Caki2 (cell line): ENCODE results near the gene SLC2A8. TPM values are rescaled to one million over a fixed set of nuclear protein-coding genes. Genes with fewer than 3 reads are reported as not detected.

Source experiments
- DNase-seq: peaks from one replicate; pipeline ENCODE4 v3.0.0-alpha.2; 2015; ENCODE audit warnings: low read depth
- in situ Hi-C: cut with HindIII; loops from 2 replicates; pipeline ENCODE4 v1.10.0; 2016; ENCODE audit warnings: low sequenced_read_pairs, low pct_unique_long_range_greater_than_20kb, mixed read lengths
- total RNA-seq: library from RNA; depleted of rRNA; stranded (reverse); fragments of >200 nt; shearing (Covaris generic); gene quantifications from 2 replicates; pipeline ENCODE4 v1.2.3, GENCODE V29; 2014; ENCODE audit warnings: low replicate concordance

Gene SLC2A8
- total RNA-seq, 1 experiment from 2014 or later: 13.0 TPM

DNA sequence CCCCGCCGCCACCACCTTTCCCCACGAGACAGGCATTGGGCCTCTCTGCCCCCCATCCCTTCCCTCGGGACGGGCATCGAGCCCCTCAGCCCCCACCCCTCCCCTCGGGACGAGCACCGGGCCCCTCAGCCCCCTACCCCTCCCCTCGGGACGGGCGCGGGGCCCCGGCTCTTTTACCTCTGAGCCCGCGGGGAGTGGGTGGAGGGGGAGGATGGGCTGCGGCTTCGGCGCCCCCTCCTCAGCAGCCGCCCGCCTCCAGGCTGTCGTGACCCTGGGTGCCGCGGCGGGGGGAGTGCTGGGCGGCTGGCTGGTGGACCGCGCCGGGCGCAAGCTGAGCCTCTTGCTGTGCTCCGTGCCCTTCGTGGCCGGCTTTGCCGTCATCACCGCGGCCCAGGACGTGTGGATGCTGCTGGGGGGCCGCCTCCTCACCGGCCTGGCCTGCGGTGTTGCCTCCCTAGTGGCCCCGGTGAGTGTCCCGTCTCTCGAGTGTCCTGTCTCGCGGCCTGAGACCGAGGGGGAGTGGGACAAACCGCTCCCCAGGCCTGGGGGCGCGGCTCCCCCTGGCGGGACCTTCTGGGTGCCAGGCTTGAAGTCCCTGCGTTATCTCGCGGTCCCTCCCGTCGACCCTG is 791 bp downstream of the SLC2A8 start:
- DNase-seq: peak; percentile 41
- in situ Hi-C loops: no loop called here

DNA sequence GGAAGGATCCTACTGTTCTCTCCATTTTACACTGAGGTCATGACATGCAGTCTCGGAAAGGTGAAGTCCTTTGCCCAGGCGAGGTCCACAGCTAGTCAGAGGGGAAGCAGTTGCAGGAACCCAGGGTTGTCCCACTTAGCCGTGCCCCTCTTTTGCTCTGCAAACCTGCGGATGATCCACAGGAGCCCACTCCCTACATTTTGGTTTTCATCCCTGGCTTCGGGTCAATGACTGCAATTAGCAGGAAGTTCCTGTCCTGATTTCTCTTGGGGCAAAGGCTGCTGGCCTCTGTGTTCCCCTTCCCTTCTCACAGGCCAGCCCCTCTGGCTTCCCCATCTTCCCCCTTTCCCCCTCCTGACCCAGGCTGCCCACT is 1.3 kb downstream of the SLC2A8 start:
- DNase-seq: no peak
- in situ Hi-C loops: no loop called here

DNA sequence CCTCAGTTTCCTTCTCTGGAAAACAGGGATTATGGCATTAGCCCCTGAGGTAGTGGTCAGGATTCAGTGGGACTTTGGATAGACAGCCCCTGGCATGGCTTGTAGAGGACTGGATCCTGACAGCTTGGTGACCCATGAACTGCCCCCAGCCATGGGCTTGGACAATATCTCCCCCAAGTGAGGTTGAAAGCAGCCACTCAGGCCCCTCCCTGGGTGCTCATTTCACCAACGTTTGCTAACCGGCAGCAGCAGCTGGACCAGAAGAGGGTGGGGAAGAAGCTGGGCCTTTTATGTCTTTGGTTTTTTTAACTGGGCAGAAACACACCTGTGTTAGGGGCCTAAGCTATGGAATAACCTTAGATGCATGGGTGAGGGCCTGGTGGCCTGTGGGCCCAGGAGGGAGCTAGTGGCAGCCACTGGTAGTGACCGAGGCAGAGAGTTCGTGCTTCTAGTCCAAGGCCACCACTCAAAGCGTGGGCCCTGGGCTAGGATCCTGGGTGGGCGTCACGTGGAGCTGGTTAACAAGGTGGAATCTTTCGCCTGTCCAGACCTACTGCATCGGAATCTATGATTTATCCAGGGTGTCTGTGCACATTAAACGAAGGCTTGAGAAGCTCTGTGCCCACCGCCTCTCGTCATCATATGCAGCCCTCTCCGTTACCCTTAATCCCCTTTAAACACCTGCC is 1.9 kb downstream of the SLC2A8 start:
- in situ Hi-C loops: no loop called here
- no peak for DNase-seq

DNA sequence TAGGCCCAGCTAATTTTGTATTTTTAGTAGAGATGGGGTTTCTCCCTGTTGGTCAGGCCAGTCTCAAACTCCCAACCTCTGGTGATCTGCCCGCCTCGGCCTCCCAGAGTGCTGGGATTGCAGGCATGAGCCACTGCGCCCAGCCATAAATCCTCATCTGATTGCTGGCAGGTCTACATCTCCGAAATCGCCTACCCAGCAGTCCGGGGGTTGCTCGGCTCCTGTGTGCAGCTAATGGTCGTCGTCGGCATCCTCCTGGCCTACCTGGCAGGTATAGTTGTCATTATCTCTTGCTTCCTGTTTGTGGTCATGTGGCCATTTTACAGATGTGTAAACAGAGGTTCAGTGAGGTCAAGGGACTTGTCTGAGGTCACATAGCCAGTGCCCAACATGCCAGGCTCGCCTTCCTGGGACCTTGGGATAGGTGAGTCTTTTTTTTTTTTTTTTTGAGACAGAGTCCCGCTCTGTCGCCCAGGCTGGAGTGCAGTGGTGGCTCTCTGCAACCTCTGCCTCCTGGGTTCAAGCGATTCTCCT is 2.8 kb downstream of the SLC2A8 start:
- in situ Hi-C loops: no loop called here

DNA sequence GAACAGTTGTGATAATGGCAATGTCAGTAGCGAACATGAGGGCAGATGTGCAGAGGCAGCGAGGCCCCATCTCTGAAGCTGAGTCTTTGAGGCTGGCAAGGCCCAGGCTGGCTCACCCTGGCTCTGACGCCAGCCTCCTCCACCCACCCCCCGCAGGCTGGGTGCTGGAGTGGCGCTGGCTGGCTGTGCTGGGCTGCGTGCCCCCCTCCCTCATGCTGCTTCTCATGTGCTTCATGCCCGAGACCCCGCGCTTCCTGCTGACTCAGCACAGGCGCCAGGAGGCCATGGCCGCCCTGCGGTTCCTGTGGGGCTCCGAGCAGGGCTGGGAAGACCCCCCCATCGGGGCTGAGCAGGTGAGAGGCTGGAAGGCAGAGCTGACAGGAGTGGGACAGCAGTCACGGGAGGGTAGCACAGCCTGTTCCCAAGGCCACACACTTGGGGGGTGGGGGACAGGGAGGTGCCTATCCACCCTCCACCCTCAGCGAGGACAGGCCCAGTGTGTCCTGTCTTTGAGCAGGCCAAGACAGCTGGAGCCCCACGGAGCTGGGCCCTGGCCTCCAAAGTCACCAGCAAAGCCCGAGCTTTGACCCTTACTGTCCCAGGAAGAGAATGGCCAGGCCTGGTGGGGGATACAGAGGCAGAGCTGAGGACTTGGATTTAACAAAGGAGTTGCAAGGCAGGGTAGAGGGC is 5.6 kb downstream of the SLC2A8 start:
- in situ Hi-C loops: no loop called here
- DNase-seq: no peak

More for the DNA sequence above, 2.8 kb downstream of the SLC2A8 start:
- DNase-seq: no peak

DNA sequence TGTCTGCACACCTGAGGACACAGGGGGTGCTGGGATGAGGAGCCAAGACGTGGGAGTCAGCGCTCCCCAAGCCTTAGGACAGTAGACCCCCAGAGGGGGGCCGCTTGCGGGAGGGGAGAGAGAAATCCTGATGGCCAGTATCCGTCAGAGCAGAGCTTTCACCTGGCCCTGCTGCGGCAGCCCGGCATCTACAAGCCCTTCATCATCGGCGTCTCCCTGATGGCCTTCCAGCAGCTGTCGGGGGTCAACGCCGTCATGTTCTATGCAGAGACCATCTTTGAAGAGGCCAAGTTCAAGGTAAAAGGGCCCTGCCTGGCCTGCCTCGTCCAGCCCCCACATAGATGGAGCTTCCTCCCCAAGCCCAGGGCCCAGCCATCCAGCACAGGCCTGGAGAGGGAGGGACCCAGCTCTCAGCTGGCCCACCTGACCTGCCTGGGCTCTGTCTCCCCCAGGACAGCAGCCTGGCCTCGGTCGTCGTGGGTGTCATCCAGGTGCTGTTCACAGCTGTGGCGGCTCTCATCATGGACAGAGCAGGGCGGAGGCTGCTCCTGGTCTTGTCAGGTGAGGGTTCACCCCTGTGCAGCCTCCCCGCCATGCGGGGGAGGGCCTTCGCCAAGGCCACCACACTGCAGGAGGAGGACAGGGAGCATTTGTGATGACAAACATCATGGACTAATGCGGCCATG is 6.7 kb downstream of the SLC2A8 start:
- in situ Hi-C loops: no loop called here
- no peak for DNase-seq

DNA sequence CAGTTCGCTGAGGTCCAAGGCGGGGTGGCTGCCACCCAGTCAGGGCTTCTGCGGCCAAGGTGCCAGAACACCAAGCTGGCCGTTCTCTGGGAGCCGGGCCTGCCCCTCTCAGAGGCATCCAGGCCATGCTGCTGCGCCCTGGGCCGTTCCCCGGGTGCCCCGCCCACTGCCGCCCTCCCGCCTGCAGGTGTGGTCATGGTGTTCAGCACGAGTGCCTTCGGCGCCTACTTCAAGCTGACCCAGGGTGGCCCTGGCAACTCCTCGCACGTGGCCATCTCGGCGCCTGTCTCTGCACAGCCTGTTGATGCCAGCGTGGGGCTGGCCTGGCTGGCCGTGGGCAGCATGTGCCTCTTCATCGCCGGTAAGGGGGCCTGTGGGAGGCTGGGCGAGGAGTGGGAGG is 7.7 kb downstream of the SLC2A8 start:
- in situ Hi-C loops: no loop called here

DNA sequence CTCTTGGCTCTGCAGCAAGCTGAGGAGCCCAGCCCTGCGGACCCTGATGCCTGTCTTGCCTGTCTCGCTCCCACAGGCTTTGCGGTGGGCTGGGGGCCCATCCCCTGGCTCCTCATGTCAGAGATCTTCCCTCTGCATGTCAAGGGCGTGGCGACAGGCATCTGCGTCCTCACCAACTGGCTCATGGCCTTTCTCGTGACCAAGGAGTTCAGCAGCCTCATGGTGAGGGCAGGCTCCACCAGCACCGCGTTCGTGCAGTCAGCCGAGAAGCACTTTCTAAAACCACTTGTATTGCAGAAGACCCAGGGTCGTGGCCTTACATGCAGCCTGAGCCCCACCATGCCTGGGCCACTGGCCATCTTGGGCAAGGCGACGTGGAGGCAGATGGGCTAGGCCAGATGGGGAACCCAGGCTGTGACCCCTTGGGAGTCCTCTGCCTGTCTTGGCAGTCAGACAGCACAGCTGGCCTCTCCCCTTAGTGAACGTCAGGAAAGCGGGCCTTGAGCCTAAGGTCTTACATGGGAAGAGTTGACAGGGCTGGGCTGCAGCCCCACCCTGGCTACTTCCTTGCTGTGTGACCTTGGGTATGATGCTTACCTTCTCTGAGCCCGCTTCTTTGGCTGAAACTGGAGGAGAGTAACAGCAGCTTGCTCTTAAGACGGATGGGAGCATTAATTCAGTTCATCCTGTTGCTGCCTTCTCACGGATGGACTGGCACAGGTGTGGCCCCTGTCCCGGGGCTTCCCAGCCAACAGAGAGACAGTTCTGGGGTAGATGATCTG is 8.6 kb downstream of the SLC2A8 start:
- no peak for DNase-seq
- in situ Hi-C loops: no loop called here

More for the DNA sequence above, 7.7 kb downstream of the SLC2A8 start:
- DNase-seq: no peak

DNA sequence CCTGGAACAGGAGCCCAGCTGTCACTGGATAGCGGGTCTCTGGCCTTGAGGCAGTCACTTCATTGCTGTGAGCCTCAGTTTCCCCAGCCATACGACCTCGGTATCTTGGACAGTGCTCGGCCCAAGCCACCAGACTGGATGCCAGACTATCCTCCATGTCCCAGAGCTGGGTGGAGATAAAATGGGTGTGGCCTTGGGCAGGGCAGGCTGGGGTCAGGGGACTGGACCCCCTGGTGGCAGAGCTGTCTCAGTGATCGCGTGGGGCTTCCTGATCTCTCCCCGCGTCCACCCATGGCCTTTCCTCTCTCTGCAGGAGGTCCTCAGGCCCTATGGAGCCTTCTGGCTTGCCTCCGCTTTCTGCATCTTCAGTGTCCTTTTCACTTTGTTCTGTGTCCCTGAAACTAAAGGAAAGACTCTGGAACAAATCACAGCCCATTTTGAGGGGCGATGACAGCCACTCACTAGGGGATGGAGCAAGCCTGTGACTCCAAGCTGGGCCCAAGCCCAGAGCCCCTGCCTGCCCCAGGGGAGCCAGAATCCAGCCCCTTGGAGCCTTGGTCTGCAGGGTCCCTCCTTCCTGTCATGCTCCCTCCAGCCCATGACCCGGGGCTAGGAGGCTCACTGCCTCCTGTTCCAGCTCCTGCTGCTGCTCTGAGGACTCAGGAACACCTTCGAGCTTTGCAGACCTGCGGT is 10.0 kb downstream of the SLC2A8 start:
- in situ Hi-C loops: no loop called here
- DNase-seq: no peak

DNA sequence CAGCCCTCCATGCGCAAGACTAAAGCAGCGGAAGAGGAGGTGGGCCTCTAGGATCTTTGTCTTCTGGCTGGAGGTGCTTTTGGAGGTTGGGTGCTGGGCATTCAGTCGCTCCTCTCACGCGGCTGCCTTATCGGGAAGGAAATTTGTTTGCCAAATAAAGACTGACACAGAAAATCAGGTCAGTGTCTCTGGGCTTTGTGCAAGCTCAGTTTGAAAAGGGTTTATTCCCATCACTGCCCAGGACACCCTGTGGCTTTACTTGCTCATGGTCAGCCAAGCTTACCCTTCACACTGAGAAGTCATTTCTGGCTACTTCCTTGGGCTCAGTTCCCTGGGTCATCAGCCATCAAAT is 10.5 kb downstream of the SLC2A8 start:
- DNase-seq: no peak
- in situ Hi-C loops: no loop called here

DNA sequence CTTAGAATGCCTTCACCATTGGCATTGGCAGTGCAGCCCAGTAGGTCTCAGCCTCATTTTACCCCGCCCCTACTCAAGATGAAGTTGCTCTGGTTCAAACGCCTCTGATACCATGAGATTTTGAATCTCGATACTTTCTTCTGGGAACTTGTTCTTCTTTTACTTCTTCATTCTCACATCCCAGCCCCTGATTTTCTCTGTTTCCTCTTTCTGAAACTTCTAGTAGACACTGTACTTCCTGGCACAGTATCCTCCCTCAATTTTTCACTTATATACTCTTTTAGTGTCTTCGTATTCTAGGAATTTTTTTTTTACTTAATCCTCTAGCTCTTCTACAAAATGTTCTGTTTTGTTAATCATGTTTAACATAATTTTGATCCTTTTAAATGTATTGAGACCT is 14.2 kb downstream of the SLC2A8 start:
- DNase-seq: no peak
- in situ Hi-C loops: no loop called here

DNA sequence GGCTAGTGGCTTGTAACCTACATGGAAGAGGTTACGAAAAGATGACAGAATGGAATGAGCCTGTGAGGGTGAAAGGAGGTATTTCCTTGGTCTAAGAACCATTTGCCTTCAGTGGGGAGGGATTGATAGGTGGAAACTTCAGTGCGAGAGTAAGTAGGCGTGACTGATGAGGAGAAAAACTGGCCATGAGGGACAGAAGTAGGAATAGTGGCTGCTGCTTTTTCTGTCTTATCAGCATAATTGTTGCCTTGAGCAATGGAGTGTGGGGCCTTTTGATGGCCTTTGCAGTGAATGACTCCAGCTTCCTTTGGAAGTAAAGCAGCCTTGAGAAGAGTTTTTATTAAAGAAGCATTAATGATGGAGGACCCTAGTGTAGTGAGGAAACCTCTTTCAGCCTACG is 18.2 kb downstream of the SLC2A8 start:
- in situ Hi-C loops: no loop called here
- no peak for DNase-seq

DNA sequence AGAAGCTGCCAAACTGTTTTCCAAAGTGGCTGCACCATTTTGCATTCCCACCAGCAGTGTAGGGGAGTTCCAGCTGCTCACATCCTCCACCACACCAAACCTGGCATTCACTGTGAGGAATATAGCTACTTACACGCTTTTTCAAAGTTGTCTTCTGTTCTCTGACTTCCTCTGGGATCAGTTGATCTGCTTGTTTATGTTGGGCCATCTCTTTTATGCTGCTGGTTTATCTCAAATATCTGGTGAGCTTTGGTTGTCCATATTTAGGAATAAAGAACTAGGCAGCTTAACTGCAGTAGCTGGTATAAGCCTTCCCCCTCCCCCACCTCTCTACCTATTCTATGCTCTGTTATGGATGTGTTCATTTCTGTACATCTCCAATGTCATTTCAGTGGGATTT is 18.7 kb downstream of the SLC2A8 start:
- in situ Hi-C loops: no loop called here
- no peak for DNase-seq

DNA sequence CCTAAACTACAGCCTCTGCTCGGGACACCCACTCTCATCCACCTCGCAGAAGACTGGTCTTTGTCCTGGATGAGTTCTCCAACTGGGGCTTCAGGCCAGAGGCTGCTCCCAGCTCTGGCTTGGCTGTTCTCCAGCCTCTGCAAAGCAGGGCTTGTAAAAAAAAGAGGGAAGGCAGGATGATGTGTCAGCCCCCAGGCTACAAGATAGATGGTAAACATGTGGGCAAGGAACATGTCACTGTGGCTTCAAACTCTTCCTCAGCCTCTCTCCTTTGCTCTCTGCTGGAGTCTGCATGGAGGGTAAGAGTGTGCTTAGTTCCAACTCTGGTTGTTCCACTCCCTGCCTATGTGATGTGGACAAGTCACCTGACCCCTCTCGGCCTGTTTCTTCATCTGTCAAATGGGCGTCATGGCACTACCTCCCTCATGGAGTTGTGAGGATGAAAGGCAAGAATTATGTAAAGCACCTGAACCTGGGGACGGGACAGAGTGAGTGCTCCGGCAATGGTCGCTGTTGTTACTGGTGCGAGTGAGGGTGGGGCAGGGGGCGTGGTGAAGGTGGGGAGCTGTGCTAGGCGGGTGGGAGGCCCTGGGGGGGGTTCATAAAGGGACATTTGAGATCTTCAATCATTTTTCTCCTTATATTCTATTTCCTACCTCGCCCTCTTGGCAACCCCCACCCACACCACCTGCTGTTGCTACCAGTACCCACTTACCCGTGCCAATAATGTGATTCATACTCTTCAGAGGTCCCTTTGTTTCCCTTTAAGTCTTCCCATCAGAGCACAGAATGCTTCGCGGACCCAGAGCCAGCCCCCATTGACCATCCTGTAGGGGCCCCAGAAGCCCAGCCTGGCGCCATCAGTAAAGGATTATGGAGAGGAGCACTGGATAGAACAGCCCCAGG is 20.4 kb downstream of the SLC2A8 start:
- DNase-seq: no peak

DNA sequence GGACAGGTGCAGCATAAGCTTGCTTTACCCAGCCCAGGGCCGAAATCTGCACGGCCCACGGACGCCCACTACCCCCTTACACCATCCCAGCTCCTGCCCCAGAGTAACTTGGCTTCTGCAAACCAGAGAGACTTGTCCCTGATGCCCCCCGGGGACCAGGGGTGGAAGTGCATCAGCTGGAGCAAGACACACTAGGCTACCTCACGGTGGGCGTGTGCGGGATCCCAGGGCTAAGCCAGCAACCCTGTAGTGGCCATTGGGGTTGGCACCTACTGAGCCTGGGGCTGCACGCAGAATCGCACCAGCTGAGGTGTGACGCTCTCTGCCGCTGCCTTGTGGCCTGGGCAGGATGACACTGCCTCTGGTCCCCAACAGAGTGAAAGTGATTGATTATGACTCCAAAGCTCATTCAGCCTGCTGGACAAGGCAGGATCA is 21.1 kb downstream of the SLC2A8 start:
- DNase-seq: no peak
- in situ Hi-C loops: no loop called here

More for the DNA sequence above, 20.4 kb downstream of the SLC2A8 start:
- in situ Hi-C loops: no loop called here

DNA sequence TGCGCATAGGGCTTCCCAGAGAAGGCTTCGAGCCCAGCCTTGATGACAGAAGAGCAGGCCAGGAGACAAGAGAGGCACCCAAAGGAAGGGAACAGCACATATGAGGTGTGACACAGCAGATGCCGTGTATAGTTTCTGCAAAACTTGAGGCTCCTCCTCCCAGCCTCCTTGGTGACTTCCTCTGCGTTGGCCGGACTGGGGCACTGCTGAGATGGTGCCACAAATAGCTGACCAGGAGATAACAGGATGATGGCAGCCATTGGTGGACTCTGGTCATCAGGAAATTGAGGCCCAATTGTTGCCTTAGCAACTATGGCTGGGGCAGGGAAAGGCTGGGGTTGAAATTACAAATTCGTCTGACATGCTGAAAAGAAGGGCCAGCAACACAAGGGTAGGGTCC is 22.4 kb downstream of the SLC2A8 start:
- in situ Hi-C loops: no loop called here
- no peak for DNase-seq

DNA sequence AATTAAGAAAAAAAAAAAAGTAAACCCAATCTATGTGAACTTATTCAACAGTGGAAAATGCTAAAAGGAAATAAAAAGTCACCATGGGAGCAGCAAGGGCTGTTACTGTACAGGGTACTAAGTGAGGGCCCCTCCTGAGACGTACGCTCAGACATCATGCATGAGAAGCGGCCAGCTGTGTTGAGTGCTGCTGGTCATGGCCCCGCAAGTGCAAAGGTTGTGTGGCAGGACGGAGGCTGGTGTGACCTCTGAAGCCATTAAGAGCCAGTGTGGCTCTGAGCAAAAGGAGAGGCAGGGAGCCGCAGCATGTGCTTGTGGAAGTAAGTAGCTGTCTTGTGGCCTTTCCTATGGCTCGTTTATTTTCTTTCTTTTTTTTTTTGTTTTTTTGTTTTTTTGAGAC is 24.1 kb downstream of the SLC2A8 start:
- in situ Hi-C loops: no loop called here
- DNase-seq: no peak
